Pancreas (tissue), 10 donors: ENCODE measurements around the gene CDK5RAP3. TPM values are rescaled to one million over a fixed set of nuclear protein-coding genes. Genes with fewer than 3 reads are reported as not detected.
"Not testable (repeated sequence)": the region's sequence is repeated elsewhere in the genome, so short reads cannot be mapped to it uniquely, and the experiment has no call there.

Experiments used
- ATAC-seq, 4 donors: fragments of 200-7000 bp; cut with Tn5 transposase; one replicate each; pipeline versions ENCODE4 v1.8.0 to v1.9.1; 2020; ENCODE audit warnings: mild to moderate bottlenecking in 4 of 4, moderate library complexity in 4 of 4
- DNase-seq, 6 donors: peaks; one replicate each; pipeline ENCODE4 v3.0.0-alpha.2; 2020
- FAIRE-seq: peaks from 2 replicates; lab custom pipeline; 2012; peaks lifted over from hg19 to GRCh38; lab: Jason Lieb, UNC
- H3K27ac ChIP-seq, 4 donors: fragments of 200-600 bp; sonication (generic); 1 replicate in 3 of 4; 2 replicates in 1 of 4; pipeline versions ENCODE4 v1.5.0 to v1.8.0; 2020
- H3K27me3 ChIP-seq, 4 donors: fragments of 200-600 bp; one replicate each; pipeline ENCODE4 v1.8.0; 2021
- H3K36me3 ChIP-seq, 3 donors: fragments of 200-600 bp; sonication (generic) in 1 of 3; one replicate each; pipeline versions ENCODE4 v1.5.0 to v1.8.0; 2020 to 2021
- H3K4me1 ChIP-seq, 3 donors: fragments of 200-600 bp; one replicate each; pipeline ENCODE4 v1.8.0; 2021
- H3K4me3 ChIP-seq, 4 donors: fragments of 200-600 bp; sonication (generic) in 2 of 4; one replicate each; pipeline versions ENCODE4 v1.5.0 to v1.8.0; 2020 to 2021
- H3K9me3 ChIP-seq, 4 donors: fragments of 200-600 bp; one replicate each; pipeline ENCODE4 v1.8.0; 2021
- WGBS, 2 donors: extraction: QIAGEN DNeasy Blood & Tissue Kit; methylation state at CpG; one replicate each; pipeline ENCODE4 v1.1.7; 2013; 5-methylcytosine and 5-hydroxymethylcytosine counted together
- intact Hi-C, 3 donors: fragments of 100-400 bp; cut with DNase I; formaldehyde crosslinking; loops; one replicate each; pipeline versions ENCODE4 v1.11.1 to v1.14.2; 2022
- polyA plus RNA-seq, 2 donors: library from polyadenylated mRNA; stranded (reverse); fragments of 200-250 nt; gene quantifications; one replicate each; pipeline ENCODE4 v1.2.3, GENCODE V29; 2013
- total RNA-seq, 6 donors: library from RNA; stranded (reverse); fragmentation: NEBNext Ultra II Directional in 4 of 6; extraction: Animal tissue kit (Norgen Biotek cat#: 25700) in 4 of 6; gene quantifications; one replicate each; pipeline versions ENCODE4 v1.2.1 to v1.2.4, GENCODE V29; 2021 to 2023
- TF ChIP-seq, protein P1 (sequence below), 4 donors: fragments of 200-600 bp; sonication (generic) in 3 of 4; IDR thresholded peaks; one replicate each; pipeline versions ENCODE4 v1.5.0 to v1.8.0; 2021; ENCODE audit warnings: antibody characterized with exemption in 4 of 4
- donor health status: healthy with polysubstance abuse.
- donor health status: DM: no; HTN: no; CAD: no; lungs with moderate emphysema.
- donor health status: DM: no; HTN: no; CAD: no.
- donor health status: control.
- donor health status: control.
- donor health status: Bipolar disorder and iron deficiency.
- donor health status: DM: yes; HTN: yes; CAD: no.
- donor health status: DM: no; HTN: no; CAD: no.
- donor health status: DM: no; HTN: no; CAD: no.
- donor health status: DM: yes; HTN: yes; CAD: no.

Gene CDK5RAP3
- total and polyA plus RNA-seq, 8 donors, result 134 to 1,312 (median 185) TPM

DNA sequence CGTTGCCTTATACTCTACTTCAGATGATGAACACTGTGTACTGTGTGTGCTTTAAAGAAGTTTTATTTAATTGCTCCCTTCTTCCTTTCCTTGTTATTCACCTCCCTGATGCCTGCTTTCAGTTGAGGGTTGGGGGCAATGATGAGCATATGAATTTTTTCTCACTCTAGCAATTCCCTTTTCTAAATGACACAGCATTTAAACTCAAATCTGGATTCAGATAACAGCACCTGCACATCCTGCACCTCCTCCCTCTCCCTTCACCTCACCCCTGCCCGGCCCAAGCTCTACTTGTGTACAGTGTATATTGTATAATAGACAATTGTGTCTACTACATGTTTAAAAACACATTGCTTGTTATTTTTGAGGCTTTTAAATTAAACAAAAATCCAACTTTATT, 42.5 kb upstream of the CDK5RAP3 start:
- FAIRE-seq (no peak), ATAC-seq (no peak), DNase-seq (no peak)
- H3K27ac ChIP-seq, result no peak overlapping the region
- no peaks in the 10 kb centered on the region for H3K9me3 ChIP-seq
- H3K36me3 ChIP-seq, result peaks cover 0 to 23% (median 0%) of the 10 kb centered on the region in 3 donors
- H3K4me3 ChIP-seq, result no peak overlapping the region
- intact Hi-C loops, result no loop called here
- TF ChIP-seq, protein P1, sequence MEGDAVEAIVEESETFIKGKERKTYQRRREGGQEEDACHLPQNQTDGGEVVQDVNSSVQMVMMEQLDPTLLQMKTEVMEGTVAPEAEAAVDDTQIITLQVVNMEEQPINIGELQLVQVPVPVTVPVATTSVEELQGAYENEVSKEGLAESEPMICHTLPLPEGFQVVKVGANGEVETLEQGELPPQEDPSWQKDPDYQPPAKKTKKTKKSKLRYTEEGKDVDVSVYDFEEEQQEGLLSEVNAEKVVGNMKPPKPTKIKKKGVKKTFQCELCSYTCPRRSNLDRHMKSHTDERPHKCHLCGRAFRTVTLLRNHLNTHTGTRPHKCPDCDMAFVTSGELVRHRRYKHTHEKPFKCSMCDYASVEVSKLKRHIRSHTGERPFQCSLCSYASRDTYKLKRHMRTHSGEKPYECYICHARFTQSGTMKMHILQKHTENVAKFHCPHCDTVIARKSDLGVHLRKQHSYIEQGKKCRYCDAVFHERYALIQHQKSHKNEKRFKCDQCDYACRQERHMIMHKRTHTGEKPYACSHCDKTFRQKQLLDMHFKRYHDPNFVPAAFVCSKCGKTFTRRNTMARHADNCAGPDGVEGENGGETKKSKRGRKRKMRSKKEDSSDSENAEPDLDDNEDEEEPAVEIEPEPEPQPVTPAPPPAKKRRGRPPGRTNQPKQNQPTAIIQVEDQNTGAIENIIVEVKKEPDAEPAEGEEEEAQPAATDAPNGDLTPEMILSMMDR (IDR thresholded peaks at IDR 0.05), result no peak
- no peaks in the 10 kb centered on the region for H3K27me3 ChIP-seq
- no peaks in the 10 kb centered on the region for H3K4me1 ChIP-seq
- WGBS, 2 donors, result 69 to 72% methylated on average over 2 of the region's 2 CpGs

DNA sequence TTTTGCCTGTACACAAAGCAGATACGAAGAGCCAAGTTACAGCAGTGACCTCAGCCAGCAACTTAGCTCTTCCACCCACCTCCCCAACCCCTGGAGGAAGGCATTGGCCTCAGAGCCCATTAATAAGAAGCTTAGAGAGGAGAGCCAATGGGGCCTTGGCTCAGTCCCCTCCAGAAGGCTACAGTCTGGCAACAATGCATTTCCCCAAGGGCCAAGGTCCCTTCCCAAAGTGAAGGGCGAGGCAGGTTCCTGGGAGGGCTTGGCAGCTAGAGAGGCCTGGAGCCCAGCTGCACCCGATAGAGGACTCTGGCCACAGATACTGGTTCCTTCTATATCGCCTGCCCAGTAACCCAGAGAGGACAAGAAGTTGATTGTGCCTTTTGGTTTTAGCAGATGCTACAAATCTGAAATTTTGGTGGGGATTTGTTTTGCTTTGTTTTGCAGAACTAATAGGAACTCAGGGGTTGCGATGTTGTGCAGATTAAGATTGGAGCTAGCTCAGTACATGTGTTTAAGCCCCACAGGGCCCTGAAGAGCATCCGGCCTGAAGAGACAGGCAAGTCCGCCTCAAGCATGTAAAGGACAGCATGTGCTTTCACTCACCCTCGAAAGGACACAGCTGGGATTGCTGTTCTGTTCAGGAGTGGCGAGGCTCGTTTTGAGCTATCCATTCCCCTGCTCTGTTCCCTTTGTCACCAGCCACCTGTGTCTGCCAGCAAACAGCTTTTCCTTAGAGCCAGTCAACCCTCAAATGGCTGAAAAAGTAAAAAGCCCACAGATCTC, 41.5 kb upstream of the CDK5RAP3 start:
- Histone ChIP-seq H3K36me3 (peaks cover 0 to 21% (median 0%) of the 10 kb centered on the region in 3 donors), H3K27me3 (no peaks in the 10 kb centered on the region), H3K4me1 (no peaks in the 10 kb centered on the region), H3K4me3 (no peak overlapping the region), H3K27ac (no peak overlapping the region), H3K9me3 (no peaks in the 10 kb centered on the region)
- WGBS, 2 donors, result 76 to 80% methylated on average over 10 of the region's 10 CpGs
- TF ChIP-seq, protein P1 (IDR thresholded peaks at IDR 0.05), result no peak
- intact Hi-C loops, result no loop called here
- ATAC-seq (peak in 1 of 4 donors; percentile 21), DNase-seq (no peak), FAIRE-seq (no peak)

DNA sequence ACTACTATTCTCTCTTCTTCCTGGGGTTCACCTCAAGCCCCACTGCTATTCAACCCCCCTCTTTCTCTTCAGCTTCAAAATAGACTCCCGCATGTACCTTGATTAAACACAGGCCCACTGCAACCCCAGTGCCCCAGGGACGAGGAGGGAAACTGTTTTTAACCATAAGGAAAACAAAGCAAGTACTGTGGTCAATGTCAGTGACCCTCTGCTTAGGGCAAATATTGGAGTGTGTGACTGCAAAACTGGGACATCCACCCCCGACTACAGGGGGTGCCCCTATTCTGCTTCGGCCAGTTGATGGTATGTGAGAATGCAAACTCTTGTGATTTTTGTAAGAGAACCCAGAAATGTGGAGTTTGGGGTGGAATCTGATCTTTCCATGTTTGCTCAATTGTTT, 39.1 kb upstream of the CDK5RAP3 start:
- Histone ChIP-seq H3K4me1 (no peaks in the 10 kb centered on the region), H3K27ac (no peak overlapping the region), H3K27me3 (no peaks in the 10 kb centered on the region), H3K4me3 (no peak overlapping the region), H3K36me3 (peaks cover 0 to 9% (median 0%) of the 10 kb centered on the region in 3 donors), H3K9me3 (no peaks in the 10 kb centered on the region)
- no peak for DNase-seq
- no peak for FAIRE-seq
- TF ChIP-seq, protein P1 (IDR thresholded peaks at IDR 0.05), result no peak
- no peak for ATAC-seq
- intact Hi-C loops, result no loop called here
- WGBS, 2 donors, result 78% methylated on average over 4 of the region's 4 CpGs

DNA sequence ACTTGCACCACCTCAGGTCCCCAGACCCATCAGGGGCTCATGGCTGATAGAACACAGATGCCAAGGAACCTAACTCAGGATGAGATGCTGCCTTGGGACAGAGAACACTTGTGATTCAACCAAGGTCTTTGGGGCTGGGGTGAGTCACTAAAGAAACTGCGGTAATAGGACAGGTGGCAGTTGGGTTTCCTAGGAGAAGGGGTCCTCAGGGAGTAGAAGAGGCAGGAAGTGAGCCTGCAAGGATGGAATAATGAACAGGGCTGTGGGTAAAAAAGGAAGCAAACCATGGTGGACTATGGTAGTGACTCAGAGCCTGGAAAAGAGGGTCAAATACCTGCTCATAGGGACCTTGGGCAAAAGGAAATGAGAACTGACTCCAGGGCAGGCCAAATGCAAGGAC, 36.1 kb upstream of the CDK5RAP3 start:
- FAIRE-seq (no peak), ATAC-seq (no peak), DNase-seq (no peak)
- H3K4me1 ChIP-seq, result no peaks in the 10 kb centered on the region
- no peaks in the 10 kb centered on the region for H3K36me3 ChIP-seq
- intact Hi-C loops, result no loop called here
- TF ChIP-seq, protein P1 (IDR thresholded peaks at IDR 0.05), result no peak
- WGBS, 2 donors, result 92 to 93% methylated on average over 1 of the region's 1 CpG
- H3K27ac ChIP-seq, result no peak overlapping the region
- no peak overlapping the region for H3K4me3 ChIP-seq
- no peaks in the 10 kb centered on the region for H3K27me3 ChIP-seq
- H3K9me3 ChIP-seq, result no peaks in the 10 kb centered on the region

DNA sequence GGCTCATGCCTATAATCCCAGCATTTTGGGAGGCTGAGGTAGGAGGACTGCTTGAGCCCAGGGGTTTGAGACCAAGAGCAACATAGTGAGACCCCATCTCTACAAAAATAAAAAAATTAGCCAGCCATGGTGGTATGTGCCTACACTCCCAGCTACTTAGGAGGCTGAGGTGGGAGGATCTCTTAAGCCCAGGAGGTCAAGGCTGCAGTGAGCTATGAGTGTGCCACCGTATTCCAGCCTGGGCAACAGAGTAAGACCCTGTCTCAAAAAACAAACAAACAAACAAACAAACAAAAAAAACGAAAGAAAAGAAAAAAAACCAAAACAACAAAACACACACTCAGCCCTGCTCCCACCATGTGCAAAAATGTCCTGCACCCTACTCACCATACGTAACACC, 35.4 kb upstream of the CDK5RAP3 start:
- H3K9me3 ChIP-seq, H3K36me3 ChIP-seq, ATAC-seq, DNase-seq, H3K27ac ChIP-seq, H3K4me3 ChIP-seq, H3K4me1 ChIP-seq, FAIRE-seq, intact Hi-C loops, H3K27me3 ChIP-seq: not testable (repeated sequence)
- WGBS, 2 donors, result 66 to 79% methylated on average over 3 of the region's 3 CpGs
